ENCODE measurements around the gene PLB1.

DNA sequence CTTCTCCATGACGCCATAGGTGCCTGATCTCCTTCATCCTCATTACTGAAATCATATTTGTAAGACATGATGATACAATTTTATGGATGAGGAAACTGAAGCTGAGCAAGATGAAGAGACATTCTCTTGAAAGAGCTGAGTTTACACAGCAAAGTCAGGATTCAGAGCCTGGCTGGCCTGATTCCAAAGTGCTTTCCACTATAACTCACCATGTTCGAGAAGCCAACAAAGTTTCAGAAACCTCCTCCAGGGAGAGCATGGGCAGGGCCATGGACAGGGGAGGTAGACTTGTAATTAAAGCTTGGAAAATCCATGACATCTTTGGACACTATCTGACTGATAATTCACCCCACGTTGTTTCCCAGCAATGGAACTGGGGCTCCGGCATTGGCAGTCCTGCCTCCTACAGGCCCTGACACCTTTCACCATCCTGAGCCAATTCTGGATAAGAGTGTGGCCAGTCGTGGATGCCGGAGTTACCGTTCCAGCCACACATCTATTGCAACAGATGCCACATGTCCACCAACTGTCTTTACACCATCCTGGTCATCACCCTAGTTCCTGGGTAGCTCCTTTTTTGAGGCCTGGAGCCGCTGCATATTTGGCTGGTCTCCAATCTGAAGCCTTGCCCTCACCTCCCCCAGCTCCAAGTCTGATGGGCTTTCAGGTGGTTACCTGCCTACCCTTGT lies 170.8 kb downstream of the PLB1 start:
- TF ChIP-seq, protein P1, sequence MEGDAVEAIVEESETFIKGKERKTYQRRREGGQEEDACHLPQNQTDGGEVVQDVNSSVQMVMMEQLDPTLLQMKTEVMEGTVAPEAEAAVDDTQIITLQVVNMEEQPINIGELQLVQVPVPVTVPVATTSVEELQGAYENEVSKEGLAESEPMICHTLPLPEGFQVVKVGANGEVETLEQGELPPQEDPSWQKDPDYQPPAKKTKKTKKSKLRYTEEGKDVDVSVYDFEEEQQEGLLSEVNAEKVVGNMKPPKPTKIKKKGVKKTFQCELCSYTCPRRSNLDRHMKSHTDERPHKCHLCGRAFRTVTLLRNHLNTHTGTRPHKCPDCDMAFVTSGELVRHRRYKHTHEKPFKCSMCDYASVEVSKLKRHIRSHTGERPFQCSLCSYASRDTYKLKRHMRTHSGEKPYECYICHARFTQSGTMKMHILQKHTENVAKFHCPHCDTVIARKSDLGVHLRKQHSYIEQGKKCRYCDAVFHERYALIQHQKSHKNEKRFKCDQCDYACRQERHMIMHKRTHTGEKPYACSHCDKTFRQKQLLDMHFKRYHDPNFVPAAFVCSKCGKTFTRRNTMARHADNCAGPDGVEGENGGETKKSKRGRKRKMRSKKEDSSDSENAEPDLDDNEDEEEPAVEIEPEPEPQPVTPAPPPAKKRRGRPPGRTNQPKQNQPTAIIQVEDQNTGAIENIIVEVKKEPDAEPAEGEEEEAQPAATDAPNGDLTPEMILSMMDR (conservative IDR thresholded peaks at IDR 0.05; ENCODE audit: low read depth, low read length) = no peak
- no peak for TF ChIP-seq EZH2 (IDR thresholded peaks at IDR 0.05; ENCODE audit: low read length, unreplicated experiment)
